T-helper 2 cell treated with Interferon-gamma antibody and Interleukin-4, amounts not matched to agents 5 μg/mL and 100 μg/mL, for 36 hours (primary cell): ENCODE results near the gene ASIC4.

Experiments used
- DNase-seq: peaks from one replicate; pipeline ENCODE4 v3.0.0; 2021; ENCODE audit warnings: low spot score
- H3K27ac Mint-ChIP-seq: one replicate; pipeline ENCODE4 v1.8.0; 2021; ENCODE audit warnings: mild to moderate bottlenecking, mixed read lengths
- H3K27me3 Mint-ChIP-seq: one replicate; pipeline ENCODE4 v1.8.0; 2021; ENCODE audit warnings: low read depth, mixed read lengths
- H3K36me3 Mint-ChIP-seq: one replicate; pipeline ENCODE4 v1.8.0; 2021; ENCODE audit warnings: low read depth, mixed read lengths
- H3K4me1 Mint-ChIP-seq: one replicate; pipeline ENCODE4 v1.8.0; 2021; ENCODE audit warnings: low read depth, mixed read lengths
- H3K4me3 Mint-ChIP-seq: one replicate; pipeline ENCODE4 v1.8.0; 2022; ENCODE audit warnings: mild to moderate bottlenecking, moderate library complexity, mixed read lengths
- H3K9me3 Mint-ChIP-seq: one replicate; pipeline ENCODE4 v1.8.0; 2021; ENCODE audit warnings: mixed read lengths

The ASIC4 gene

DNA sequence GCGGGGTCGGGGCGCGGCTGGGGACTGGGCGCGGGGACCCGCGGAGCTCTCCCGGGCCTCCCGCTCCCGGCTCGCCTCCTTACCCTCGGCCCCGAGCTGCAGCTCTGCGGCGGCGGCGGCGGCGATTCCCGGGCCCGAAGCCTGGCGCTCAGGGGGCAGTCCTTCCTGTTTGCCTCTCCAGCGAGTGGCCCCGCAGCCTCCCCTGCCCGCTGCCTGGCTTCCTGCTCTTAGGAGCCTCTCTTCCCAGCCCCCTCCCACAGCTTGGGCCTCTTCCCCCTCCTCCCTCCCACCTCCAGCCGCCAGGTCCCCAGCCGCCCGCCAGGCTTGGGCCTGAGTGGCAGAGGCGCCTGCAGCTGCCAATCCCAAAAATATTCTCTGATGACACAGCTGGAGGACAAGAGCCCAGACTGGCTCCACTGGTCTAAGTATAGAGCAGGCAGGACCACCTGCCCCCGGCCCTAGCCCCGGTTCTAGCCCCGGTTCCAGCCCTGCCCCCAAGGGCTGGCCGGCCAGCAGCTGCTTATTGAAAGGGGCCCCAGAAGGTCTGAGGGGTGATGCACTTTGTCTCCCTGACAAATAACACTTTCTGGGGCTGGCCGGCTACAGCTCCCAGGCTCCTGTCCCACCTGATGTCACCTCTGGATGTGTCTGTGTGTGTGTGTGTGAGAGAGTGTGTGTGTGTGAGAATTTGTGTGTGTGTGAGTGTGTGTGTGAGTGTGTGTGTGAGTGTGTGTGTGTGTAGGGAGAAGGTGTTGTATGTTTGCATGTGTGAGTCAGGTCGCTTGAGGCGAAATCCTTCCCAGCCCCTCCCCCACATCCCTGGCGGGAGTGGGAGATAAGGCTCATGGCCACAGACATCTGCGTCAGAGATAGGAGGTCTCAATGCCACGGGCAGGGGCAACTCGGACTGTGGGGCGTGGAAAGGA lies 57.3 kb downstream of the ASIC4 start, which contains the start of gene OBSL1:
TSS of gene OBSL1 (minus strand) at position 229 of the 926 bp plus-strand sequence. CDS start 307 bp downstream, outside the sequence.
- no peaks in the 10 kb centered on the region for H3K9me3 Mint-ChIP-seq
- no peaks in the 10 kb centered on the region for H3K4me1 Mint-ChIP-seq
- H3K36me3 Mint-ChIP-seq = no peaks in the 10 kb centered on the region
- H3K27me3 Mint-ChIP-seq = peaks cover 42% of the 10 kb centered on the region
- DNase-seq = no peak
- no peak within 1 kb of the TSS for H3K4me3 Mint-ChIP-seq
- no peak within 1 kb of the TSS for H3K27ac Mint-ChIP-seq

DNA sequence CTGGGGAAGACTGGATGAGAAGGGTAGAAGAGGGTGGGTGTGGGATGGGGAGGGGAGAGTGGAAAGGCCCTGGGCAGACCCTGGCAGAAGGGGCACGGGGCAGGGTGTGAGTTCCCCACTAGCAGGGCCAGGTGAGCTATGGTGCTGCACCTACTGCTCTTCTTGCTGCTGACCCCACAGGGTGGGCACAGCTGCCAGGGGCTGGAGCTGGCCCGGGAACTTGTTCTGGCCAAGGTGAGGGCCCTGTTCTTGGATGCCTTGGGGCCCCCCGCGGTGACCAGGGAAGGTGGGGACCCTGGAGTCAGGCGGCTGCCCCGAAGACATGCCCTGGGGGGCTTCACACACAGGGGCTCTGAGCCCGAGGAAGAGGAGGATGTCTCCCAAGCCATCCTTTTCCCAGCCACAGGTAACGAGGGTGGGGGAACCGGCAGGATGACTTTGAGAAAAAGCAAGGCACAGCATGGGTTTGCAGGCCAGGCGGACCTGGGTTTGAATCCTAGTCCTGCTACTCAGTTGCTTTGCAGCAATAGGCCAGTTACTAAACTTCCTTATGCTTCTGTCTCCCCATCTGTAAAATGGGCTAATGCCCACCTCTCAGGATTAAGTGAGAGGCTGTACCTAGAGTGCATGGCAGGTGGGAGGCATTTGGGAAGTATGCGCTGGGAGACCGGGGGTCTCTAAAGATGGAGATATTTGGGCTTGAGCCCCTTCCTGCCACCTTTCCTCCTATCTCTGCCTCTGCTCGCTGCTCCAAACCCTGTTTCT lies 58.1 kb downstream of the ASIC4 start, which contains the start of gene INHA:
TSS of gene INHA (plus strand) at position 74 of the 765 bp plus-strand sequence. CDS start at position 139, 65 bp downstream.
- Mint-ChIP-seq H3K27me3 (peaks cover 44% of the 10 kb centered on the region), H3K4me1 (no peaks in the 10 kb centered on the region), H3K27ac (no peak within 1 kb of the TSS), H3K9me3 (no peaks in the 10 kb centered on the region), H3K36me3 (no peaks in the 10 kb centered on the region), H3K4me3 (no peak within 1 kb of the TSS)
- DNase-seq = no peak

DNA sequence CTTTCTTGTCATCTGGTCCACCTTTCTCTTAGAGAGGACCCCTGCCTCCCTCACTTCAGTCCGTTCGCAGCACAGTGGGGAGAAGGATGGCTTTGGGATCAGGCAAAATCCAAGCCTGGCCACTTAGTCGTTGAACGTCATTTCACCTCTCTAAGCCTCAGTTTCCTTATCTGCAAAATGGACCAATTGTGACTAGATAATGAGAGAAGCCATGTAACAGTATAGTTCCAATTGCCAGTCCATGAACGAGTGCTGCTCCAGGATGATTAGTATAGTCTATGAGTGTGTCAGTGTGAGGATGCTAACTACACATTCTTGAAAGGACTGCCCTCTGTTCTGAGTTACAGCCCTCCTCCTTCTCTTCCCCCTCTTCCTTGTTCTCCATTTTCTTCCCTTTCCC lies 58.9 kb downstream of the ASIC4 start:
- no peak for DNase-seq
- no peaks in the 10 kb centered on the region for H3K36me3 Mint-ChIP-seq
- H3K9me3 Mint-ChIP-seq = no peaks in the 10 kb centered on the region
- H3K27me3 Mint-ChIP-seq = peaks cover 44% of the 10 kb centered on the region
- H3K27ac Mint-ChIP-seq = no peak overlapping the region
- H3K4me1 Mint-ChIP-seq = no peaks in the 10 kb centered on the region
- no peak overlapping the region for H3K4me3 Mint-ChIP-seq

DNA sequence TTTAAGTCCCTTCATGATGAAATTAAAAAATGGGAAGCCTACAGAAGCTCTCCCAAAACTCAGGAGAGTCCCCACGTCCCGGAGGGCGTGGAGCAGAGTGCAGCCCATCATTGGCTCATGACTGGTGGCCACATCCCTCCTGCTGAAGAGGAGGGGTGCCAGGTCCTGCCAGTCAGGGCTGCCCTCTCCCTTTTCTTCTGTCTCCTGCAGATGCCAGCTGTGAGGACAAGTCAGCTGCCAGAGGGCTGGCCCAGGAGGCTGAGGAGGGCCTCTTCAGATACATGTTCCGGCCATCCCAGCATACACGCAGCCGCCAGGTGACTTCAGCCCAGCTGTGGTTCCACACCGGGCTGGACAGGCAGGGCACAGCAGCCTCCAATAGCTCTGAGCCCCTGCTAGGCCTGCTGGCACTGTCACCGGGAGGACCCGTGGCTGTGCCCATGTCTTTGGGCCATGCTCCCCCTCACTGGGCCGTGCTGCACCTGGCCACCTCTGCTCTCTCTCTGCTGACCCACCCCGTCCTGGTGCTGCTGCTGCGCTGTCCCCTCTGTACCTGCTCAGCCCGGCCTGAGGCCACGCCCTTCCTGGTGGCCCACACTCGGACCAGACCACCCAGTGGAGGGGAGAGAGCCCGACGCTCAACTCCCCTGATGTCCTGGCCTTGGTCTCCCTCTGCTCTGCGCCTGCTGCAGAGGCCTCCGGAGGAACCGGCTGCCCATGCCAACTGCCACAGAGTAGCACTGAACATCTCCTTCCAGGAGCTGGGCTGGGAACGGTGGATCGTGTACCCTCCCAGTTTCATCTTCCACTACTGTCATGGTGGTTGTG lies 60.4 kb downstream of the ASIC4 start:
- Mint-ChIP-seq H3K4me3 (no peak overlapping the region), H3K27ac (no peak overlapping the region), H3K27me3 (peaks cover 41% of the 10 kb centered on the region), H3K4me1 (no peaks in the 10 kb centered on the region), H3K9me3 (no peaks in the 10 kb centered on the region), H3K36me3 (no peaks in the 10 kb centered on the region)
- DNase-seq = no peak

DNA sequence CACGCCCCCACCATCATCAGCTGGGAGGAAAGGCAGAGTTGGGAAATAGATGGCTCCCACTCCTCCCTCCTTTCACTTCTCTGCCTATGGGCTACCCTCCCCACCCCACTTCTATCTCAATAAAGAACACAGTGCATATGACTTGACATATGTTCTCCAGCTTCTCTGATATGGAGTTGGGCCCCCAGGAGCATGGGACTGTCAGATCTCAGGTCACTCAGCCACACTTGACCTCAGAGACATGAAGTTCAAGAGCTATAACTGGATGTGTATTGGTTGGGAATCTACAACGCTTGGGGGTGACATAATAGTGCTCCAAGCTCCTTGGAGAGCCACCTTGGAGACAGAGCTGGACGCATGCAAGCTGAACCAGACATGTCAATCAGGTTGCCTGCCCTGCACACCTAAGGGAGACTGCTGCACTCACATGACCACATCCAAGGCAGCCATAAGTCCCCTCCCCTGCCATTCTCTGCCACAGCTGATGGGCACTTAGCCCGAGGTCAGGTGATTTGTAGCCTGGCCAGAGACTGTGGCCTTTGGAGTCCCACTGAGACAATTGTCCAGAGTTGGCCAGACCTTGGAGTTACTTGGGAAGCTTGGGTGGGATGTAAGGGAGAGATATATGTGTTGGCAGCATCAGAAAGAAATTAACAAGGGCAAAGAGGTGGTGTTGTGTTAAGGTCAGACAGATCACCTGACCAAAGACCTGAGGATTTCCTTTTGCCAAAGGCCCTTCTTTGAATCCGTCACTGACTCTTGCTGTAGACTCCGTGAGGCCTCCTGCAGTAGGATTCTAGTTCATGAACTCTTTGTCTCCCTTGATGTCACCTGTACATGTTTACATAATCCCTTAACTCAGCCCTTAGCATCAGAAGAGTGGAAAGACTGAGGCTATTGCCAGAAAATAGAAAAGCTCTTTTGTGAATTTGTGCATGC lies 61.6 kb downstream of the ASIC4 start:
- Mint-ChIP-seq H3K27me3 (peaks cover 35% of the 10 kb centered on the region), H3K36me3 (no peaks in the 10 kb centered on the region), H3K4me3 (no peak overlapping the region), H3K27ac (no peak overlapping the region), H3K9me3 (no peaks in the 10 kb centered on the region), H3K4me1 (no peaks in the 10 kb centered on the region)
- DNase-seq = no peak

DNA sequence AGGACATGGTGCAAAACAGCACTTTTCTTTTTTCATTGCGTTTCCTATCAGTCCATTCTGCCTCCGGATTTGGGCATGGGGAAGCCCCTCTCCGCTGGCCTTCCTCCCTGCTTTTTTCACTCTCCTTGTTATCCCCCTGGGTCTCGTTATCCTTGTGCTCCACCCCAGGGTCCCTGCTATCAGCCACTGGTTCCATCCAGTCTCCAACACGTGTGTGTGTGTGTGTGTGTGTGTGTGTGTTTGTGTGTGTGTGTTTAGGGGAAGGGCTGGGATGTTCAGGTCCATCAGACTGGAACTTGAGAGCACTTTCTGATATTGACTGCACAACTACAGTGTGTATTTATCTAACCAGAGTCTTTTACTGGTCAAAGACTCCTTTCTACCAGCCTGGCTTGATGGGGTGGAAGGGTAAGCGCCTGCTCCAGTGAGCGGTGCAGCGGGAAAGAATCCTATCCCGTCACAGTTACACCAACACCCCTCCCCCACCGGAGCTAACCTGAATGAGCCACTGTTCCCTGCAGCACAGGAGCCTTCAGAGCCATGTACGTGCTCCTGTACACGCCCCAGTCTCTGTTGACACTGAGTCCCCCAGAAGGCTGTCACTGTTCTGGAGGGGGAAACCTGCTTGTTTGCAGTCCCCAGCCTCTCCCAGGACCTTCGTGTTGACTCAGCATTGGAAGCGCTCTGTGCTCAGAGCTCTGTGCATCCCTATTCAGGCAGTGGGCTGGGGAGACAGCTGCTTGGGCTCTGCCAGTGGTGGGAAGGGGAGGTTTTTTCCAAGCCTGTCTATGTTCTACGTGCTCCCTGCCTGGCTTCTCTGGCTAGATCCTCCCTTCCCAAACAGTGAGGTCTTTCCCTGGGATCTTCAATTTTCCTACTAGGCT lies 62.5 kb downstream of the ASIC4 start:
- H3K27me3 Mint-ChIP-seq = peaks cover 32% of the 10 kb centered on the region

DNA sequence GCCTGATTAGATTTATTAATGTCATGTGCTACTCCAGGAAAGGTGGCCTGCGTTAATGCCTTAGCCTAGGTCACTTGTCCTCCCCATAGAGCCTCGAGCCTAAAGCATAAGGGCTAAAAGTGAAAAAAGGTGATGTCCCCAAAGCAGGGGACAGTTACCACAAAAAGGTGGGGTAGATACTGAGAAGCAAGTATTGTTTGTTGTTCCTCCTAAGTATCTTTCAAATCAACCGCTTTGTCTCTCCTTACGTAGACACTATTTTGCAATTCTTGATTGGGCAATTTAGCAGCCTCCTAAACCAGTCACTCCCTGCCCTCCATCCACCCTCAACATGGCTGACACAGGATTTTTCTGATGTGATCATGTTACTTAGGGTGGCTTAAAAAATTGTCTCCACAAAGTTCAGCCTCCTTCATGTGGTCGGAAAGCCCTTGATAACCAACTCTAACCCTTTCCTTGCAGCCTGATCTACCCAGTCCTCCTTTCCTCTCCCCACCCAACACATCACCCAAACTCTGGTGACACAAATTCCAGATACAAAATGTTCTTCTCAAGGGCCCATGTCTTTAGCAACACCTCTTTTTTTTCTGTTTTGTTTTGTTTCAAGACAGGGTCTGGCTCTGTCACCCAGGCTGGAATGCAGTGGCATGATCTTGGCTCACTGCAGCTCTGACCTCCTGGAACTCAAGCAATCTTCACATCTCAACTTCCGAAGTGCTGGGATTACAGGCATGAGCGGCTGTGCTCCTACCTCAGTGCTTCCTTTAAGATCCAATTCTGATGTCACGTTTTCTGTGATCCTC lies 64.7 kb downstream of the ASIC4 start:
- H3K27me3 Mint-ChIP-seq = peaks cover 12% of the 10 kb centered on the region
- H3K4me3 Mint-ChIP-seq = no peak overlapping the region
- no peaks in the 10 kb centered on the region for H3K9me3 Mint-ChIP-seq
- H3K36me3 Mint-ChIP-seq = no peaks in the 10 kb centered on the region
- no peak overlapping the region for H3K27ac Mint-ChIP-seq
- DNase-seq = no peak
- no peaks in the 10 kb centered on the region for H3K4me1 Mint-ChIP-seq

More for the DNA sequence above, 62.5 kb downstream of the ASIC4 start:
- Mint-ChIP-seq H3K9me3 (no peaks in the 10 kb centered on the region), H3K27ac (no peak overlapping the region), H3K36me3 (no peaks in the 10 kb centered on the region), H3K4me1 (no peaks in the 10 kb centered on the region), H3K4me3 (no peak overlapping the region)
- no peak for DNase-seq

DNA sequence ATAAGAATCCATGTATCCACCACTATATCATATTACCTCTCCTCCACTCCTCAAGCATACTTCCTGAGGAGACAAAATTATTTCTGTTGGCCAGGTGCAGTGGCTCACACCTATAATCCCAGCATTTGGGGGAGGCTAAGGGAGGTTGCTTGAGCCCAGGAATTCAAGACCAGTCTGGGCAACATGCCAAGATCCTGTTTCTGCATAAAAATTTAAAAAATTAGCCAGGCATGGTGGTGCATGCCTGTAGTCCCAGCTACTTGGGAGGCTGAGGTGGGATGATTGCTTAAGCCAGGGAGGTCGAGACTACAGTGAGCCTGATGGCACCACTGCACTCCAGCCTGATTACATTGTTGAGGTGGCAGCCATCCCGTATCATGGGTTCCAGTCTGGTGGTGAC lies 67.1 kb downstream of the ASIC4 start:
- Mint-ChIP-seq H3K36me3 (no peaks in the 10 kb centered on the region), H3K4me3 (no peak overlapping the region), H3K27ac (no peak overlapping the region), H3K4me1 (no peaks in the 10 kb centered on the region), H3K9me3 (no peaks in the 10 kb centered on the region), H3K27me3 (peaks cover 11% of the 10 kb centered on the region)
- no peak for DNase-seq
